Measurements from ENCODE around the gene LRP8. TPM values are rescaled to one million over a fixed set of nuclear protein-coding genes. Genes with fewer than 3 reads are reported as not detected.
A peak's percentile ranks its signal among the peaks of the same experiment; 100 is the strongest.

LRP8 gene
- polyA plus RNA-seq, 1 of the 3 experiments (the other 2 are of a cell fraction): 19.9 TPM

GRCh38 chr1:53368314-53369033, 40.6 kb upstream of the LRP8 start:
- H3K9me3 ChIP-seq: no peaks in the 10 kb centered on the region
- ChIA-PET CTCF (interaction anchor here (0.9 to 3.4 kb wide), 6 partner anchors 10 to 90 kb away, joined by 3 to 11 read pairs (median 7); no protein-coding TSS in a partner anchor), POLR2A (interaction anchor here (1.1 to 1.3 kb wide), 3 partner anchors 20 to 52 kb away, joined by 3 to 4 read pairs (median 3); no protein-coding TSS in a partner anchor)
- H3K27ac ChIP-seq (ENCODE audit: low read depth in 2 of 2, low read length in 1 of 2): peak overlapping the region in 1 of 2 experiments; percentile 48; a peak in 2 of 4 replicates
- no peaks in the 10 kb centered on the region for H4K20me1 ChIP-seq (ENCODE audit: insufficient read depth)
- no peaks in the 10 kb centered on the region for H3K27me3 ChIP-seq (ENCODE audit: insufficient read depth)
- TF ChIP-seq, protein P1, sequence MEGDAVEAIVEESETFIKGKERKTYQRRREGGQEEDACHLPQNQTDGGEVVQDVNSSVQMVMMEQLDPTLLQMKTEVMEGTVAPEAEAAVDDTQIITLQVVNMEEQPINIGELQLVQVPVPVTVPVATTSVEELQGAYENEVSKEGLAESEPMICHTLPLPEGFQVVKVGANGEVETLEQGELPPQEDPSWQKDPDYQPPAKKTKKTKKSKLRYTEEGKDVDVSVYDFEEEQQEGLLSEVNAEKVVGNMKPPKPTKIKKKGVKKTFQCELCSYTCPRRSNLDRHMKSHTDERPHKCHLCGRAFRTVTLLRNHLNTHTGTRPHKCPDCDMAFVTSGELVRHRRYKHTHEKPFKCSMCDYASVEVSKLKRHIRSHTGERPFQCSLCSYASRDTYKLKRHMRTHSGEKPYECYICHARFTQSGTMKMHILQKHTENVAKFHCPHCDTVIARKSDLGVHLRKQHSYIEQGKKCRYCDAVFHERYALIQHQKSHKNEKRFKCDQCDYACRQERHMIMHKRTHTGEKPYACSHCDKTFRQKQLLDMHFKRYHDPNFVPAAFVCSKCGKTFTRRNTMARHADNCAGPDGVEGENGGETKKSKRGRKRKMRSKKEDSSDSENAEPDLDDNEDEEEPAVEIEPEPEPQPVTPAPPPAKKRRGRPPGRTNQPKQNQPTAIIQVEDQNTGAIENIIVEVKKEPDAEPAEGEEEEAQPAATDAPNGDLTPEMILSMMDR (IDR thresholded peaks at IDR 0.05): no peak
- TF ChIP-seq ELF1 (IDR thresholded peaks at IDR 0.05) (no peak), SIN3A (IDR thresholded peaks at IDR 0.05; ENCODE audit: borderline replicate concordance, low read depth, low read length) (no peak), YY1 (IDR thresholded peaks at IDR 0.05; ENCODE audit: low read depth) (no peak), USF1 (IDR thresholded peaks at IDR 0.05; ENCODE audit: borderline replicate concordance, low read depth) (no peak), RAD21 (IDR thresholded peaks at IDR 0.05; ENCODE audit: low read length) (no peak), NRF1 (IDR thresholded peaks at IDR 0.05; ENCODE audit: low read depth, low read length) (no peak)
- H3K4me2 ChIP-seq: no peak overlapping the region
- WGBS (ENCODE audit: low lambda C conversion rate): 56% methylated on average over 9 of the region's 14 CpGs
- H3K79me2 ChIP-seq (ENCODE audit: insufficient read depth): no peaks in the 10 kb centered on the region
- no peak overlapping the region for H3K4me3 ChIP-seq (ENCODE audit: low read depth in 2 of 2, low read length in 1 of 2)
- no peaks in the 10 kb centered on the region for H3F3A ChIP-seq (replicated peaks; ENCODE audit: insufficient read depth)
- peak; percentile 79 for DNase-seq
- no peaks in the 10 kb centered on the region for H3K36me3 ChIP-seq (replicated peaks in 1 of 2; ENCODE audit: control insufficient read depth in 1 of 2, insufficient read depth in 2 of 2, low read length in 1 of 2)
- H3K9me2 ChIP-seq: no peaks in the 10 kb centered on the region
- H2AFZ ChIP-seq (ENCODE audit: low read depth): no peak overlapping the region
- peaks cover 0 to 37% of the 10 kb centered on the region in 2 experiments; a peak in 1 of 4 replicates for H3K4me1 ChIP-seq (ENCODE audit: control insufficient read depth in 1 of 2, insufficient read depth in 2 of 2, low read depth in 1 of 2, low read length in 1 of 2)
- H3K9ac ChIP-seq: no peak overlapping the region

DNA sequence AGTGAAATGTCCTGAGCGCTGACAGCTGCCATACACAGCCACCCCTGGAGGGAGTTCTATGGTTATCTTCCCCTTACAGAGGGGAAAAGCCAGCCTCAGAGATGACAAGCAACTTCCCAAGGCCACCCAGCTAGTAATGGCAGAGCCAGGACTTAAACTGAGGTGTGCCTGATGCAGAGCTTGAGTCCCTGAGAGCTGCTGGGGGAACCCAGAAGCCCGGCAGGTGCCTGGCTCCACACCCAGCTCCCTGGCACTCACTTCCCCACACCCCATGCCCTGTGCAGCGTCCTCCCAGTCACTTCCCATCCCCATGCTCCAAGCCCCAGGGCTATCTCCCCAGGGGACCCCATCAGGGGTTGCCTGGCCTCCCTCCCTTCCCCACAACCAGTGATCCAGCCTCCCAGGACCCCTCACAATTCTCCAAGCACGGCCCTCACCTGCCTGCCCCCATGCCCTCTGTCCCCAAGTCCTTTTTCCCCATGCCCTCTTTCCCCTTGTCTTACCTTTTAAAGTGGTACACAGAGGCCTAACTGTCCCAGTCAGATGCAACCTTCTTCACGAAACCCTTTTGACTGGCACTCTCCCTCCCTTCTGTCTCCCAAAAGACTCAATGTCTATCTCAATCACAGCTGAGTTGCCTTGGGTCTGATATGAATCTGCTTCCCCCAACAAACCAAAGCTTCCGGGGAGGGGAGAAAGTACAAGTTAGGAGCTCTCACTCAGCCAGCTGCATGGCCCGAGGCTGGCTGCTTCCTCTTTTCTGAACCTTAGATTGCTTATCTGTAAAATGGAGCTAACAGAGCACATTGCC, 39.8 kb upstream of the LRP8 start:
- Histone ChIP-seq H2AFZ (ENCODE audit: low read depth) (no peak overlapping the region), H3K4me2 (no peak overlapping the region), H3K27ac (ENCODE audit: low read depth in 2 of 2, low read length in 1 of 2) (peak overlapping the region in 1 of 2 experiments; percentile 51; a peak in 1 of 4 replicates), H3K4me1 (ENCODE audit: control insufficient read depth in 1 of 2, insufficient read depth in 2 of 2, low read depth in 1 of 2, low read length in 1 of 2) (peaks cover 0 to 37% of the 10 kb centered on the region in 2 experiments; a peak in 1 of 4 replicates), H4K20me1 (ENCODE audit: insufficient read depth) (no peaks in the 10 kb centered on the region), H3K9me2 (no peaks in the 10 kb centered on the region), H3K36me3 (replicated peaks in 1 of 2; ENCODE audit: control insufficient read depth in 1 of 2, insufficient read depth in 2 of 2, low read length in 1 of 2) (no peaks in the 10 kb centered on the region), H3K9ac (no peak overlapping the region), H3F3A (replicated peaks; ENCODE audit: insufficient read depth) (no peaks in the 10 kb centered on the region), H3K79me2 (ENCODE audit: insufficient read depth) (no peaks in the 10 kb centered on the region), H3K27me3 (ENCODE audit: insufficient read depth) (no peaks in the 10 kb centered on the region), H3K4me3 (ENCODE audit: low read depth in 2 of 2, low read length in 1 of 2) (no peak overlapping the region), H3K9me3 (no peaks in the 10 kb centered on the region)
- ChIA-PET CTCF (interaction anchor here (0.9 to 3.4 kb wide), 7 partner anchors 9 to 90 kb away, joined by 3 to 11 read pairs (median 7); no protein-coding TSS in a partner anchor), POLR2A (interaction anchor here (1.1 to 1.3 kb wide), 3 partner anchors 19 to 51 kb away, joined by 3 to 4 read pairs (median 3); no protein-coding TSS in a partner anchor)
- WGBS (ENCODE audit: low lambda C conversion rate): 58% methylated on average over 7 of the region's 7 CpGs
- DNase-seq: peak; percentile 58
- TF ChIP-seq TCF12 (IDR thresholded peaks at IDR 0.05) (no peak), PBX3 (IDR thresholded peaks at IDR 0.05) (no peak), NRF1 (IDR thresholded peaks at IDR 0.05; ENCODE audit: low read depth, low read length) (no peak), FOXM1 (IDR thresholded peaks at IDR 0.05; ENCODE audit: low read depth) (no peak), EP300 (IDR thresholded peaks at IDR 0.05; ENCODE audit: borderline replicate concordance in 1 of 2, low read depth in 1 of 2, low read length in 1 of 2) (peak in 1 of 2 experiments; percentile 60; a peak in 1 of 4 replicates), SIN3A (IDR thresholded peaks at IDR 0.05; ENCODE audit: borderline replicate concordance, low read depth, low read length) (no peak), RAD21 (IDR thresholded peaks at IDR 0.05; ENCODE audit: low read length) (0 out of 2 replicates have a peak, but pooled peaks have one; percentile 1), POLR2AphosphoS5 (IDR thresholded peaks at IDR 0.05; ENCODE audit: low read depth, low read length) (no peak), ELF1 (IDR thresholded peaks at IDR 0.05) (no peak), MXI1 (IDR thresholded peaks at IDR 0.05; ENCODE audit: low read depth, low read length) (no peak), CHD2 (IDR thresholded peaks at IDR 0.05; ENCODE audit: low read length, partially characterized antibody) (no peak), TAF1 (IDR thresholded peaks at IDR 0.05; ENCODE audit: borderline replicate concordance, low read depth, low read length) (no peak), GATA2 (CRISPR knock-in tag; IDR thresholded peaks at IDR 0.05) (peak; percentile 55), SMC3 (IDR thresholded peaks at IDR 0.05; ENCODE audit: low read depth, low read length) (no peak), RCOR1 (IDR thresholded peaks at IDR 0.05; ENCODE audit: low read length) (peak; percentile 47), NFIC (IDR thresholded peaks at IDR 0.05; ENCODE audit: borderline replicate concordance) (no peak)

All from SK-N-SH (cell line).